MCF 10A (cell line): ENCODE measurements around the gene ANGPTL7. TPM values are rescaled to one million over a fixed set of nuclear protein-coding genes. Genes with fewer than 3 reads are reported as not detected.

Source experiments
- Bru-seq: library from RNA; stranded (reverse); fragments of 400-500 nt; gene quantifications from one replicate; lab custom pipeline; 2021; lab: Mats Ljungman, UMichigan
- BruChase-seq, 2 experiments: library from RNA; stranded (reverse); fragments of 400-500 nt; gene quantifications; one replicate each; lab custom pipeline; 2021; lab: Mats Ljungman, UMichigan
- BruUV-seq: library from RNA; stranded (reverse); fragments of 400-500 nt; replicated peaks from 2 replicates; lab custom pipeline; 2021; lab: Mats Ljungman, UMichigan
- CTCF ChIA-PET: fragments of 300-600 bp; sonication (Branson Sonifier 250); formaldehyde crosslinking; extraction: SDS; loops from one replicate; lab custom pipeline; 2021; ENCODE audit warnings: antibody characterized with exemption, inconsistent platforms; lab: Yijun Ruan, JAX
- POLR2A ChIA-PET: fragments of 300-600, 350-650 bp; sonication (Branson Sonifier 250); formaldehyde crosslinking; extraction: SDS; loops from one replicate; lab custom pipeline; 2020; ENCODE audit warnings: antibody characterized with exemption, inconsistent platforms; lab: Yijun Ruan, JAX
- DNase-seq: peaks from one replicate; pipeline ENCODE4 v3.0.0-alpha.2; 2018; ENCODE audit not compliant: unreplicated experiment
- H3K27ac Mint-ChIP-seq: one replicate; pipeline ENCODE4 v1.8.0; 2022; ENCODE audit warnings: mild to moderate bottlenecking, low read depth, mixed read lengths; ENCODE audit not compliant: unreplicated experiment
- H3K27me3 Mint-ChIP-seq: one replicate; pipeline ENCODE4 v1.8.0; 2022; ENCODE audit warnings: mixed read lengths; ENCODE audit not compliant: insufficient read depth, unreplicated experiment
- H3K36me3 Mint-ChIP-seq: one replicate; pipeline ENCODE4 v1.8.0; 2022; ENCODE audit warnings: mild to moderate bottlenecking, moderate library complexity, mixed read lengths; ENCODE audit not compliant: insufficient read depth, unreplicated experiment
- H3K4me1 Mint-ChIP-seq: one replicate; pipeline ENCODE4 v1.8.0; 2022; ENCODE audit warnings: mixed read lengths; ENCODE audit not compliant: insufficient read depth, unreplicated experiment
- H3K4me3 Mint-ChIP-seq: one replicate; pipeline ENCODE4 v1.8.0; 2022; ENCODE audit warnings: mild to moderate bottlenecking, moderate library complexity, mixed read lengths; ENCODE audit not compliant: unreplicated experiment
- H3K9me3 Mint-ChIP-seq: one replicate; pipeline ENCODE4 v1.8.0; 2022; ENCODE audit warnings: mixed read lengths; ENCODE audit not compliant: unreplicated experiment
- intact Hi-C: fragments of 100-400 bp; cut with micrococcal nuclease; formaldehyde crosslinking; loops from 2 replicates; pipeline ENCODE4 v1.14.1; 2022
- long read RNA-seq: library from polyadenylated mRNA; stranded (forward); transcript quantifications from one replicate; pipeline ENCODE4 v2.0.0, GENCODE V29; 2022
- total RNA-seq: library from RNA; stranded (reverse); gene quantifications from 2 replicates; pipeline ENCODE4 v1.2.3, GENCODE V29; 2022
- TF ChIP-seq, protein P1 (sequence below): fragments of 200-600 bp; IDR thresholded peaks from one replicate; pipeline ENCODE4 v1.8.0; 2022; ENCODE audit warnings: antibody characterized with exemption, mild to moderate bottlenecking; ENCODE audit not compliant: unreplicated experiment

Gene ANGPTL7, protein sequence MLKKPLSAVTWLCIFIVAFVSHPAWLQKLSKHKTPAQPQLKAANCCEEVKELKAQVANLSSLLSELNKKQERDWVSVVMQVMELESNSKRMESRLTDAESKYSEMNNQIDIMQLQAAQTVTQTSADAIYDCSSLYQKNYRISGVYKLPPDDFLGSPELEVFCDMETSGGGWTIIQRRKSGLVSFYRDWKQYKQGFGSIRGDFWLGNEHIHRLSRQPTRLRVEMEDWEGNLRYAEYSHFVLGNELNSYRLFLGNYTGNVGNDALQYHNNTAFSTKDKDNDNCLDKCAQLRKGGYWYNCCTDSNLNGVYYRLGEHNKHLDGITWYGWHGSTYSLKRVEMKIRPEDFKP
- total RNA-seq (not detected in 2 replicates), Bru-seq, nascent RNA (not detected), BruChase-seq, experiment 1, labeled RNA remaining after a 6-hour chase (not detected), BruChase-seq, experiment 2, labeled RNA remaining after a 2-hour chase (not detected)
- long read RNA-seq, result 0 reads

DNA sequence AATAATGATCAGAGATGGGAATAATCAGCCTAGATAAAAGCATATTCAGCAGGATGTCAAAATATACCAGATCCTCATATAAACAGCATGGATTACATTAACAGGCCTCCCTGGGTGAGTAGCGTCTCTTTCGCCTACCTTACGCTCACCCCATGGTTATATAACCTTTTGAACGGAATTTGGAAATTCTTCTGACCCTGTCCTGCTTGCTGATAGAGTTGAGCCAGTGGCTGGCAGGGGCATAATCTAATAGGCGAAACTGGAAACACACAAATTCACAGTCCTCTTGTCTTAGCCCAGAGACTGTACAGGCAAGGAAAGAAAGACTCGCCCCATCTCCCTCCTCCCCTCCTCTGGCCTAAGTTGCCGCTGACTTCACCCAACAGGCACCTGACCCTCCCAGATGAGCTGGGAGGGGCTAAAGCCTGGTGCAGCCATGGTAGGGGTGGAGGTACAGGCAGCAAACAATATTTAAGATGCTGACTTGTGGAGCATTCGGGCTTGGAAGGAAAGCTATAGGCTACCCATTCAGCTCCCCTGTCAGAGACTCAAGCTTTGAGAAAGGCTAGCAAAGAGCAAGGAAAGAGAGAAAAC lies at the start of gene ANGPTL7:
ANGPTL7 (plus strand) TSS at position 498 of the 594 bp plus-strand sequence. CDS start 225 bp downstream, outside the sequence.
- peak within 1 kb of the TSS; percentile 51 for H3K27ac Mint-ChIP-seq
- no peaks in the 10 kb centered on the region for H3K9me3 Mint-ChIP-seq
- CTCF ChIA-PET, result interaction anchor here (1.2 kb wide), 1 partner anchor 52 kb away, joined by 7 read pairs; no protein-coding TSS in a partner anchor
- POLR2A ChIA-PET, result interaction anchor here (0.7 to 0.8 kb wide), 2 partner anchors 30 to 72 kb away, joined by 3 read pairs; no protein-coding TSS in a partner anchor
- H3K4me1 Mint-ChIP-seq, result no peaks in the 10 kb centered on the region
- peaks cover 66% of the 10 kb centered on the region for H3K36me3 Mint-ChIP-seq
- no peak for DNase-seq
- TF ChIP-seq, protein P1, sequence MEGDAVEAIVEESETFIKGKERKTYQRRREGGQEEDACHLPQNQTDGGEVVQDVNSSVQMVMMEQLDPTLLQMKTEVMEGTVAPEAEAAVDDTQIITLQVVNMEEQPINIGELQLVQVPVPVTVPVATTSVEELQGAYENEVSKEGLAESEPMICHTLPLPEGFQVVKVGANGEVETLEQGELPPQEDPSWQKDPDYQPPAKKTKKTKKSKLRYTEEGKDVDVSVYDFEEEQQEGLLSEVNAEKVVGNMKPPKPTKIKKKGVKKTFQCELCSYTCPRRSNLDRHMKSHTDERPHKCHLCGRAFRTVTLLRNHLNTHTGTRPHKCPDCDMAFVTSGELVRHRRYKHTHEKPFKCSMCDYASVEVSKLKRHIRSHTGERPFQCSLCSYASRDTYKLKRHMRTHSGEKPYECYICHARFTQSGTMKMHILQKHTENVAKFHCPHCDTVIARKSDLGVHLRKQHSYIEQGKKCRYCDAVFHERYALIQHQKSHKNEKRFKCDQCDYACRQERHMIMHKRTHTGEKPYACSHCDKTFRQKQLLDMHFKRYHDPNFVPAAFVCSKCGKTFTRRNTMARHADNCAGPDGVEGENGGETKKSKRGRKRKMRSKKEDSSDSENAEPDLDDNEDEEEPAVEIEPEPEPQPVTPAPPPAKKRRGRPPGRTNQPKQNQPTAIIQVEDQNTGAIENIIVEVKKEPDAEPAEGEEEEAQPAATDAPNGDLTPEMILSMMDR, result no peak
- H3K4me3 Mint-ChIP-seq, result no peak within 1 kb of the TSS
- intact Hi-C loops, result no loop called here
- no TSS peak for BruUV-seq
- H3K27me3 Mint-ChIP-seq, result no peaks in the 10 kb centered on the region

GRCh38 chr1:11142618-11143391 lies 46.4 kb upstream of the ANGPTL7 start:
- no TSS peak for BruUV-seq
- Mint-ChIP-seq H3K36me3 (peaks cover 71% of the 10 kb centered on the region), H3K27me3 (no peaks in the 10 kb centered on the region), H3K4me1 (peaks cover 6% of the 10 kb centered on the region), H3K27ac (peak overlapping the region; percentile 3), H3K9me3 (no peaks in the 10 kb centered on the region), H3K4me3 (no peak overlapping the region)
- TF ChIP-seq, protein P1, result no peak
- intact Hi-C loops, result no loop called here
- ChIA-PET CTCF (interaction anchor here (0.6 to 1.1 kb wide), 3 partner anchors 9 to 11 kb away, joined by 3 read pairs; no protein-coding TSS in a partner anchor), POLR2A (no interaction called here)
- DNase-seq, result no peak

- Mint-ChIP-seq H3K27me3 (no peaks in the 10 kb centered on the region), H3K4me1 (peaks cover 6% of the 10 kb centered on the region), H3K27ac (peak overlapping the region; percentile 3), H3K36me3 (peaks cover 66% of the 10 kb centered on the region), H3K9me3 (no peaks in the 10 kb centered on the region), H3K4me3 (no peak overlapping the region)
- TF ChIP-seq, protein P1, result no peak
- POLR2A ChIA-PET, result no interaction called here
- CTCF ChIA-PET, result interaction anchor here (1.1 kb wide), 1 partner anchor 12 kb away, joined by 3 read pairs; no protein-coding TSS in a partner anchor
- BruUV-seq, result no TSS peak
- intact Hi-C loops, result no loop called here
- DNase-seq, result no peak
Observed at GRCh38 chr1:11143401-11143800, 45.8 kb upstream of the ANGPTL7 start.
